HG02938 (cell line): ENCODE results near the gene TMEM97.
A peak's percentile ranks its signal among the peaks of the same experiment; 100 is the strongest.
"Not testable (repeated sequence)": the region's sequence is repeated elsewhere in the genome, so short reads cannot be mapped to it uniquely, and the experiment has no call there.

ENCODE experiments used
- ATAC-seq: cut with Tn5 transposase; IDR thresholded peaks from one replicate; pipeline ENCODE4 v1.9.1; 2021; ENCODE audit warnings: mild to moderate bottlenecking, moderate library complexity; ENCODE audit not compliant: unreplicated experiment

Gene TMEM97

GRCh38 chr17:28318759-28319597, at the start of gene TMEM97:
Gene TMEM97, plus strand, starts transcription at chr17:28319200. Its CDS starts 40 bp downstream, at chr17:28319240.
- peak; percentile 93 for ATAC-seq

GRCh38 chr17:28270055-28270454, 48.9 kb upstream of the TMEM97 start:
- no peak for ATAC-seq

DNA sequence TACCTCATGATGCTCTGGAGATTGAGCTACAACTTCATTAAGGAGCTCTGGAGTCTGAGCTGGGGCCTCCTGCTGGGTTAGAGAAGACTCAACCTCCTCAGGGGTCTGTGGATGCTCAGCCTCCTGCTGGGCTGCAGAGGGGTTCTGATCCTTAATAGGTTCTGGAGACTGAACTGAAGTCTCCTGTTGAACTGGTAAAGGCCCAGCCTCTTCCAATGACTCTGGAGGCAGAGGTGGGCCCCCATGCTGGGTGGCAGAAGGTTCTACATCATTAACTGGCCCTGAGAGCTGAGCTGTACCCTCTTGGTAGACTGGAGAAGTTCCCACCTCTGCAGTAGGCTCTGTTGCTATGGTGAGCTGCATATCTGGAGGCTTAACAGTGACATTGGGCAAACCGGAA, 48.1 kb upstream of the TMEM97 start:
- ATAC-seq: no peak

DNA sequence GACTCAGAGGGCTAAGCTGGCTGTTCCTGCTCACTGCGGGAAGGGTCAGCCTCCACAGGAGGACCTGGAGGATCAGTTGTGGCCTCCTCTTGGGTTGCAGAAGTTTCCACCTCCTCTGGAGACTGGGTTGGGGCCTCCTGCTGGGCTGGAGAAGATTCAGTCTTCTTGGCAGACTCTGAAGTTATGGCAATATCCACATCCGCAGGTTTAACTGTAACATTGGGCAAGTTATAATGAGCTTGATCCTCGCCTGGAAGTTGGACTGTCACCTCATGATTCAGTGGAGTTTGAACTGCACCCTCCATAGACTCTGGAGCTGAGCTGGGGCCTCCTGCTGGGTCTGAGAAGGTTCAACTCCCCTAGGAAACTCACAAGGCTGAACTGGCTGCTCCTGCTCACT, 47.6 kb upstream of the TMEM97 start:
- no peak for ATAC-seq

DNA sequence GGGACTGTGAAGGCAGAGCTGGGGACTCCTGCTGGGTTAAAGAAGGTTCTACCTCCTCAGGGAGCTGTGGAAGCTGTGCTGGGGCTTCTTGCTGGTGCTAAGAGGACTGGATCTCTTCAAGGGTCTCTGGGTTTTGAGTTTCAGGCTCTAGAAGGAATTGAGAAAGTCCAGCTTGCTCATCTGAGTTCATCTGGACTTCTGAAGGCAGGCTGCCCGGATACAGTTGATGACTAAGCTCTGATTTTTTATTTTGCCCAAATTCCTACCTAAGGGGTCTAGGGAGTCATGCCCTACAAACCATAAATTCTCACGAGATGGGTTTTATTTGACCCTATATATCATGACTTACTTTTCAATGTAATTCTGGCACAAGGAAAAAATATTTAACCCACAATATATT, 46.8 kb upstream of the TMEM97 start:
- no peak for ATAC-seq

- ATAC-seq: not testable (repeated sequence)
Observed at GRCh38 chr17:28273341-28273740, 45.7 kb upstream of the TMEM97 start.

DNA sequence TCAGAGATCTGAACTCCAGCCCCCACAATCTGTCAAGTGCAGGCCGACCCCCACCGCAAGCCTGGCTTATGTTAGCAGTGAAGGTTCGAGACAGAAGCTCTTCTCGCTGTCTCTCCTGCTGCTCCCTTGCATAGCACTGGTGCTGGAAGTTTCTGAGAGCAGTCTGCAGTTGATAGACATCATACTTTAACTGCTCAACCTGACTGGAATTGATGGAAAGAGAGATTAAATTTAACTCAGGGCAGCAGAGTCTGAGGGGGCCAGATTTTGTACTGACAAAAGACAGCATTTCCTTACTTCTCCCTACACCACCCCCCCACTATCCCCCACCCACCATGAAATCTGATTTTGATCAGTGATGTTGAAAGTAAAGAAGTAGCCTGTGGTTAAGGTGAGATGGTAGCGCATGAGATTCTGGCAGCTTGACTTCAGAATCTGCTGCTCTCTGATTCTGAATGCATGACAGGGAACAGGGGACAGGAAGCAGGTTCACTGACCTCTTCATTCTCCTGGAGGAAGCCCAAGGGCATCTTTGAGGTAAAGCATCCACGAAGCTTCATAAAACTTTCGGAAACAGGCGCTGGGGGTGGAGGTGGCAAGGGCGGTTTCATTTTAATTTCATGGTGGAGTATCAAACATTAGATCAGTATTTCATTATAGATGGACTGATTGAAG, 44.3 kb upstream of the TMEM97 start:
- no peak for ATAC-seq

DNA sequence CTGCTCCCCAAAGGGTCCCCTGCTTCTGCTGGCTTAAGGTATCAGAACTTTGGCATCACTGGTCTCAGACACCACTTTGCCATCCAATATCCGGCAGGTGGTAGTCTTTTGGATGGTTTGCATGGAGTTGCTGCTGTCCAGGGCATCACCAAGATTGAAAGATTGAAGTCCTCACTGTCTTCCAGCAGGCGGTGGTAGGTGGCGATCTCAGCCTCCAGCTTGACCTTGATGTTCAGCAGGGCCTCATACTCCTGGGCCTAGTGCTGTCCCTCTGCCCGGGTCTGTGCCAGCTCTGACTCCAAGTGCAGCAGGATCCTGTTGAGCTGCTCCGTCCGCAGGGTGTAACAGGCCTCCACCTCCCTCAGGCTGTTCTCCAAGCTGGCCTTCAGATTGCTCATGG, 43.0 kb upstream of the TMEM97 start:
- ATAC-seq: no peak

DNA sequence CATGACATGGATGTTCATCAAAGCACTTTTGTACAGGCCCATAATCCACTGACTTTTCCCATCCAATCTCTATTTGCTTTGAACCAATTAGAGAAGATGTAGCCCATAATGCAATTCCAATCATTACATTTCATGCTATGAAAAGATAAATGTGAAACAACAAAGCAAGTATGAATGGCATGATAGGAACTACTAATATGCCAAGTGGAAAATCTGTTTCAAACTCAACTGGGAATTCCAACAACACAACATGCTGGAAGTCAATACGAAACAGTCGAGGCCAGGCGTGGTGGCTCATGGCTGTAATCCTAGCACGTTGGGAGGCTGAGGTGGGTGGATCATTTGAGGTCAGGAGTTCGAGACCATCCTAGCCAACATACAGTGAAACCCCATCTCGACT, 39.6 kb upstream of the TMEM97 start:
- ATAC-seq: no peak

GRCh38 chr17:28280826-28281225, 38.2 kb upstream of the TMEM97 start:
- ATAC-seq: no peak

GRCh38 chr17:28282596-28282995, 36.4 kb upstream of the TMEM97 start:
- no peak for ATAC-seq

- no peak for ATAC-seq
Observed at GRCh38 chr17:28285965-28286364, 33.0 kb upstream of the TMEM97 start.

- ATAC-seq: no peak
Observed at GRCh38 chr17:28290703-28291102, 28.3 kb upstream of the TMEM97 start.

DNA sequence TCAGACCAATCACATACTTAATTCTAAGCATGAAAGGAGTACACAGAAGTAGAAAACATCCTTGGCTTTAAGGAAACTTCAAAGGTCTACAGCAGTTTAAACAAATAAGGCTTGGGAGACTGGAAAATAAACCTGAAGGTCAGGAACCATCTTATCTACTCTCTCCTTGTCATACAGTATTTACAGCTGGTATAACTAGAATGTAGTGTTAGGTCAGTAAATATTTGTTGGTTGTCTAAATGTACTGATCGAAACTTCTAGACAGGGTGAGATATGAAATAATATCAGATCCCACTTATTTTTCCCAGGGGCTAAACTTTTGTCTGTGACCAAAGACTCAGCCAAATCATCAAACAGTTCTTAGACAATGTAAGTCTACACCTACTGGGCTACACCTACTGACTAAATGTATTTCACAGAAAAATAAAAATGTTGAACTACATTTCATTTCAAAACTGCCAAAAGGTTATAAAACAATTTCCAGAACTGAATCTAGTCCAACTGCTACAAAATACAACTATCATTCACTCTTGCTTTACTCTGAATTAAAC, 27.1 kb upstream of the TMEM97 start:
- ATAC-seq: no peak

DNA sequence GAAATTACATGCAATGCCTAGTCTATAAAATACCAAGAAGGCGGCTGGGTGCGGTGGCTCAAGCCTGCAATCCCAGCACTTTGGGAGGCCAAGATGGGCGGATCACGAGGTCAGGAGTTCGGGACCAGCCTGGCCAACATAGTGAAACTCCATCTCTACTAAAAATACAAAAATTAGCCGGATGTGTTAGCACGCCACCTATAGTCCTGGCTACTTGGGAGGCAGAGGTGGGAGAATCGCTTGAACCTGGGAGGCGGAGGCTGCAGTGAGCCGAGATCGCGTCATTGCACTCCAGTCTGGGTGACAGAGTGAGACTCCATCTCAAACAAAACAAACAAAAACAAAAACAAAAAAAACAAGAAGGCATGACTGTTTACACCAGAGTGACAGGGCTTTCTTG, 26.1 kb upstream of the TMEM97 start:
- ATAC-seq: not testable (repeated sequence)

GRCh38 chr17:28293994-28294393, 25.0 kb upstream of the TMEM97 start:
- no peak for ATAC-seq

GRCh38 chr17:28295677-28296578, 23.1 kb upstream of the TMEM97 start:
- no peak for ATAC-seq

- no peak for ATAC-seq
Observed at GRCh38 chr17:28298449-28298848, 20.6 kb upstream of the TMEM97 start.

DNA sequence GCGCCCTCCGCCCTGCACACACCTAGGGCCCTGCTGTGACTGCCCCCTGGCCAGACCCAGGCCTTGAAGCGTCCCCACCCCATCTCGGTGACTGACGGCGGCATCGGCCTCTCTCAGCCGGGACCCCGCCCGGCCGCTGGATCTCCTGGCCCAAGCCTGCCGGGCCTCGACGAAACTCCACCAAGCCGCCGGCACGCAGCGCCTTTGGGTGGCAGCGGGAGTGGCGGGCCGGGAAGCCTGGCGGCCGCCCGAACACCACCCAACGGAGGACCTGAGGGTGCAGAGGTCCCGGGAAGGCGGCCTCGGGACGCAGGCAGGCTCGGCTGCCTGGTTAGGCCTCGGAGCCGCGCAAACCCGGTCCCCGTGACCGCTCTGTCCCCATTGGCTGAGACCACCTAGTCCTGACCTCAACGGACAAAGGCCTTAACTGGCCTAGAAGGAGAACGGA, 12.0 kb upstream of the TMEM97 start:
- no peak for ATAC-seq

DNA sequence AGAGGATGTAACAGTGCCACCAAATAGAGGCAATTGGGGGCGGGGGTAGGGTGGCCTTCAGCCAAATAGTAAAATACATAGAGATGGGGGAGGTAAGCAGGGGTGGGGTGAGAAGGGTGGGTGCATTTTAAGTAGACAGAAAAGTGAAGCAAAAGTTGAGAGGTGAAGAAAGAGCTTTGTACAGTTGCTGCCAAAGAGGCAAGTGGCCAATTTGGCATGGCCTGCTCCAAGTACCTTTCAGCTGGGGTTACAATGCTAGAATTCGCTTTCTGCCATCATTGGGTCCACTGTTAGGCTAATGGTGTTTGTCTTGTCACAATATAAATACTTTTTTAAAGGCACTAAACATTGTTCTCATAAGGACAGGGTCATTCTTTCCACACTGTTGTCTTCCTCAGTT, 5.2 kb upstream of the TMEM97 start:
- ATAC-seq: no peak
